HepG2 (cell line): Measurements from ENCODE around the gene PTPDC1. TPM values are rescaled to one million over a fixed set of nuclear protein-coding genes. Genes with fewer than 3 reads are reported as not detected.

ENCODE experiments used
- ATAC-seq: fragments of 200-7000 bp; cut with Tn5 transposase; 3 replicates; pipeline ENCODE4 v1.9.1; 2020; ENCODE audit warnings: mild to moderate bottlenecking, moderate library complexity
- BruUV-seq: library from RNA; stranded (reverse); fragments of 400-500 nt; replicated peaks from 2 replicates; lab custom pipeline; 2021; lab: Mats Ljungman, UMichigan
- CTCF ChIA-PET: fragments of 300-600 bp; formaldehyde crosslinking; extraction: SDS; loops from one replicate; lab custom pipeline; 2021; ENCODE audit warnings: low total read pairs, inconsistent platforms, low intra/inter-chr PET ratio; lab: Yijun Ruan, JAX
- POLR2A ChIA-PET: fragments of 350-600 bp; sonication (Branson Sonifier 250); formaldehyde crosslinking; loops from one replicate; lab custom pipeline; 2020; ENCODE audit warnings: antibody characterized with exemption, inconsistent platforms; lab: Yijun Ruan, JAX
- DNase-seq: peaks from one replicate; pipeline ENCODE4 v3.0.0-alpha.2; 2015; ENCODE audit warnings: low spot score
- FAIRE-seq: peaks from 3 replicates; lab custom pipeline; 2011; peaks lifted over from hg19 to GRCh38; lab: Jason Lieb, UNC
- H2AFZ ChIP-seq: one replicate; pipeline ENCODE4 v1.6.1; 2011; ENCODE audit warnings: low read length, inconsistent platforms
- H3K27ac ChIP-seq: fragments of 300-600 bp; 3 replicates; pipeline ENCODE4 v1.8.0; 2011; ENCODE audit warnings: mixed run types, mild to moderate bottlenecking, mixed read lengths, low read length, inconsistent platforms; ENCODE audit not compliant: insufficient read depth; ENCODE audit errors: extremely low read length
- H3K27me3 ChIP-seq, 2 experiments: fragments of 200-600 bp in 1 of 2; 2 replicates in 1 of 2; 3 replicates in 1 of 2; pipeline versions ENCODE4 v1.6.0 to v1.8.0; 2011; ENCODE audit warnings: low read length in 2 of 2, mild to moderate bottlenecking in 2 of 2, moderate library complexity in 2 of 2, inconsistent platforms in 1 of 2; ENCODE audit not compliant: insufficient read depth in 2 of 2, control insufficient read depth in 1 of 2
- H3K36me3 ChIP-seq, 2 experiments: fragments of 200-600 bp in 1 of 2; replicated peaks in 1 of 2; 2 replicates in 1 of 2; 3 replicates in 1 of 2; pipeline versions ENCODE4 v1.5.1 to v1.8.0; 2011; ENCODE audit warnings: low read length in 2 of 2, inconsistent platforms in 1 of 2; ENCODE audit not compliant: insufficient read depth in 2 of 2, control insufficient read depth in 1 of 2
- H3K4me1 ChIP-seq: 2 replicates; pipeline ENCODE4 v1.5.1; 2012; ENCODE audit warnings: low read length, inconsistent platforms; ENCODE audit not compliant: insufficient read depth
- H3K4me2 ChIP-seq: 2 replicates; pipeline ENCODE4 v1.6.0; 2011; ENCODE audit warnings: low read depth, low read length, inconsistent platforms
- H3K4me3 ChIP-seq, 3 experiments: fragments of 200-600 bp in 1 of 3; sonication (generic), shearing (Covaris generic) in 1 of 3; replicated peaks in 1 of 3; 2 replicates each; pipeline ENCODE4 v1.5.1; 2011 to 2016; ENCODE audit warnings: low read length in 3 of 3, inconsistent platforms in 2 of 3, low read depth in 2 of 3, mild to moderate bottlenecking in 2 of 3, control low read depth in 1 of 3, mixed read lengths in 1 of 3; ENCODE audit not compliant: insufficient read depth in 1 of 3
- H3K79me2 ChIP-seq: one replicate; pipeline ENCODE4 v1.6.1; 2011; ENCODE audit warnings: low read length, inconsistent platforms; ENCODE audit not compliant: insufficient read depth
- H3K9ac ChIP-seq: 2 replicates; pipeline ENCODE4 v1.6.0; 2011; ENCODE audit warnings: mild to moderate bottlenecking, low read depth, low read length, inconsistent platforms; ENCODE audit not compliant: insufficient read depth
- H3K9me3 ChIP-seq: 2 replicates; pipeline ENCODE4 v1.5.1; 2012; ENCODE audit warnings: mild to moderate bottlenecking, low read length
- H4K20me1 ChIP-seq: 2 replicates; pipeline ENCODE4 v1.6.0; 2011; ENCODE audit warnings: inconsistent platforms, mild to moderate bottlenecking, low read length, moderate library complexity; ENCODE audit not compliant: insufficient read depth
- ATF5 ChIP-seq: sonication (generic); formaldehyde crosslinking; IDR thresholded peaks from 2 replicates; pipeline ENCODE4 v1.4.0; 2020; ENCODE audit warnings: mild to moderate bottlenecking, low read depth, missing genetic modification reagents
- DNMT1 ChIP-seq: sonication (generic); formaldehyde crosslinking; IDR thresholded peaks from 2 replicates; pipeline ENCODE4 v1.5.1; 2020; ENCODE audit warnings: mild to moderate bottlenecking, missing genetic modification reagents
- GZF1 ChIP-seq: sonication (generic); formaldehyde crosslinking; IDR thresholded peaks from 2 replicates; pipeline ENCODE4 v1.5.1; 2020; ENCODE audit warnings: mild to moderate bottlenecking, missing genetic modification reagents
- HMG20B ChIP-seq: conservative IDR thresholded peaks from 2 replicates; pipeline ENCODE4 v1.6.1; 2016; ENCODE audit warnings: missing genetic modification reagents, missing compliant biosample characterization
- KDM1A ChIP-seq: IDR thresholded peaks from 2 replicates; pipeline ENCODE4 v1.6.1; 2016; ENCODE audit warnings: missing compliant biosample characterization
- MAFF ChIP-seq: IDR thresholded peaks from 2 replicates; pipeline ENCODE4 v1.6.1; 2011; ENCODE audit warnings: low read depth, low read length, improper control_type of control experiment
- NFKBIZ ChIP-seq: IDR thresholded peaks from 2 replicates; pipeline ENCODE4 v1.6.1; 2018; ENCODE audit warnings: missing genetic modification reagents, missing compliant biosample characterization
- NKX3-1 ChIP-seq: sonication (generic); formaldehyde crosslinking; IDR thresholded peaks from 2 replicates; pipeline ENCODE4 v1.5.0; 2020; ENCODE audit warnings: missing genetic modification reagents
- NR0B2 ChIP-seq: sonication (generic); formaldehyde crosslinking; IDR thresholded peaks from 2 replicates; pipeline ENCODE4 v1.4.0; 2020; ENCODE audit warnings: mild to moderate bottlenecking, missing genetic modification reagents
- NR2F6 ChIP-seq, 2 experiments: IDR thresholded peaks; 2 replicates each; pipeline ENCODE4 v1.6.1; 2016; ENCODE audit warnings: antibody characterized with exemption in 1 of 2, mild to moderate bottlenecking in 1 of 2
- PREB ChIP-seq: sonication (generic); formaldehyde crosslinking; IDR thresholded peaks from 2 replicates; pipeline ENCODE4 v1.4.0; 2020; ENCODE audit warnings: missing genetic modification reagents
- RCOR2 ChIP-seq: IDR thresholded peaks from 2 replicates; pipeline ENCODE4 v1.6.1; 2016; ENCODE audit warnings: missing biosample characterization, missing genetic modification reagents
- SATB2 ChIP-seq: sonication (generic); formaldehyde crosslinking; IDR thresholded peaks from 2 replicates; pipeline ENCODE4 v1.5.0; 2020; ENCODE audit warnings: missing genetic modification reagents
- SNAI1 ChIP-seq: sonication (generic); formaldehyde crosslinking; IDR thresholded peaks from 2 replicates; pipeline ENCODE4 v1.5.0; 2020; ENCODE audit warnings: mild to moderate bottlenecking, missing genetic modification reagents, borderline replicate concordance
- TP53 ChIP-seq: sonication (generic); formaldehyde crosslinking; conservative IDR thresholded peaks from 2 replicates; pipeline ENCODE4 v1.4.0; 2020; ENCODE audit warnings: missing genetic modification reagents
- ZBTB1 ChIP-seq: sonication (generic); formaldehyde crosslinking; IDR thresholded peaks from 2 replicates; pipeline ENCODE4 v1.4.0; 2020; ENCODE audit warnings: missing genetic modification reagents, borderline replicate concordance
- ZNF124 ChIP-seq: sonication (generic); formaldehyde crosslinking; IDR thresholded peaks from 2 replicates; pipeline ENCODE4 v1.4.0; 2020; ENCODE audit warnings: missing genetic modification reagents
- WGBS: methylation state at CpG from one replicate; pipeline ENCODE4 v1.1.6; 2017; ENCODE audit warnings: low lambda C conversion rate; 5-methylcytosine and 5-hydroxymethylcytosine counted together
- in situ Hi-C: cut with HindIII; loops from 2 replicates; pipeline ENCODE4 v1.10.0; 2017; ENCODE audit warnings: low pct_unique_long_range_greater_than_20kb; ENCODE audit not compliant: extremely low pct_ligation_motif_present
- intact Hi-C: fragments of 100-400 bp; cut with micrococcal nuclease; formaldehyde crosslinking; loops from one replicate; pipeline ENCODE4 v1.10.0; 2022; ENCODE audit not compliant: unreplicated experiment
- polyA plus RNA-seq, 8 experiments: library from polyadenylated mRNA; depleted of rRNA in 3 of 8; stranded (reverse) in 7 of 8; unstranded in 1 of 8; fragments of >200 nt; fragmentation: Illumina TruSeq in 4 of 8; extraction: Trizol in 4 of 8; gene quantifications; 2 replicates each; pipeline versions ENCODE4 v1.2.1 to v1.2.3, GENCODE V29; 2011 to 2016; ENCODE audit warnings: low read depth in 4 of 8, missing spikeins in 1 of 8, mixed read lengths in 1 of 8; ENCODE audit not compliant: insufficient read depth in 1 of 8
- total RNA-seq, 5 experiments: library from RNA; depleted of rRNA; stranded (reverse); fragments of >200 nt; fragmentation: Illumina TruSeq; extraction: Trizol; gene quantifications; 2 replicates each; pipeline ENCODE4 v1.2.3, GENCODE V29; 2016; ENCODE audit warnings: low read depth in 1 of 5
- TF ChIP-seq, protein P1 (sequence below): sonication (generic); formaldehyde crosslinking; IDR thresholded peaks from 2 replicates; pipeline ENCODE4 v1.5.1; 2020; ENCODE audit warnings: mild to moderate bottlenecking, missing genetic modification reagents, borderline replicate concordance
- TF ChIP-seq, protein P2 (sequence below): sonication (generic); formaldehyde crosslinking; IDR thresholded peaks from 2 replicates; pipeline ENCODE4 v1.8.1; 2023; ENCODE audit warnings: mild to moderate bottlenecking, moderate library complexity, missing genetic modification reagents

The PTPDC1 gene
- total and polyA plus RNA-seq, 2 of the 13 experiments (the other 11 are each of a cell fraction or from before 2014, with no cell fraction given), result 6.1 to 8.6 TPM

DNA sequence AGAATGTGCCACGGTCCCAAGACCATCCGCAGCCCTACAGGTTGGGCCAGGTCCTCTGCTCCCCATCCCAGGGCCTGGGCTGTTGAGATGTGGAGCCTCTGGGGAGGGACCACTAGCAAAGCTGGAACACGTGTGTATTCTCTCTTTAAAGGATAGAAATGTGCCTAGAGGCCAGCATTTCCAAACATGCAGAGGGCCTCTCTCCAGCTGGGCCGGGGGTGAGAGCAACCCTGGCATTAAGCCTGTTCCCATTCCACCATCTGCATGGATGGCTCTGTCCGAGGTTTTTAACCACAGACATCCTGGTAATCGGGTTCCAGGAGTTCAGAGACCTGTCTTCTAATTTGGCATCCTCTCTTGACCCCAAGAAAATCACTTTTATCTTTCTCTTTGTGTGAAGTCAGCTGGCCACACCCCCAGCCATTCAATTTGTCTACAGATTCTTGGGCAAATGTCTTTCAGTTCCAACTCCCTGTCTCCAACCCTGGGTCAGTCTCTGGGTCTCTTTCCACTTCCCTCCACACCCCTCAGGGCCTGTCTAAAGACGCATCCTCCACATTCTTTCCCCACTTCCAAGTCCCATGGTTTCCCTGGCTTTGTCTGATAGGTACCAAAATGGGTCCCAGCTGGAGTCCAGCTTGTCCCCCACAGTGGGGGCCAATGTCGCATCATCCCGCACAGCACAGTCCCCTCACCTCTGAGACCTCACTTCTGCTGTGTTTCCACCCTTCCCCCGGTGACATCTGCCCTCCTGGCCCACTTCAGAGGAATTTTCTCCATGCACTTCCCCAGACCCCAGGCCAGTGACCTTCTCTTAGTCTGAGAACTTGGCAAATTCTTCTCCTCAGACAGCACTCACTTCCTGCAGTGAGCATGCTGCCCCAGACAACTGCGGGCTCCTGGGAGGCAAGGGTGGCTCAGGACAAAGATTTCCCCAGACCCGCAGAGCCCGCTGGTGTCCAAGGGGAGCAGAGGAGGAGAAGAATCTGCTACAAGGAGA is 56.8 kb downstream of the PTPDC1 start:
- Histone ChIP-seq H3K4me1 (peaks cover 15% of the 10 kb centered on the region; the same call in 1 of the 2 replicates), H4K20me1 (no peaks in the 10 kb centered on the region), H3K4me2 (no peak overlapping the region), H3K36me3 (no peaks in the 10 kb centered on the region), H3K4me3 (no peak overlapping the region), H3K27me3 (no peaks in the 10 kb centered on the region; a peak in 1 of 5 replicates), H3K9ac (no peak overlapping the region), H3K27ac (no peak overlapping the region)
- no TSS peak for BruUV-seq
- ATAC-seq (no peak; the same call in 2 of the 3 replicates), DNase-seq (no peak), FAIRE-seq (no peak)
- CTCF ChIA-PET, result no interaction called here
- in situ Hi-C loops, result no loop called here
- WGBS, result 57% methylated on average over 12 of the region's 13 CpGs
- TF ChIP-seq NFKBIZ (CRISPR knock-in tag) (no peak), RCOR2 (CRISPR knock-in tag) (no peak), ZBTB1 (no peak), TP53 (CRISPR knock-in tag) (no peak), NR0B2 (CRISPR knock-in tag) (no peak), HMG20B (CRISPR knock-in tag) (no peak), SATB2 (no peak), KDM1A (CRISPR knock-in tag) (no peak), SNAI1 (CRISPR knock-in tag) (no peak), NR2F6 (IDR thresholded peaks at IDR 0.05) (no peak), NR2F6 (CRISPR knock-in tag; IDR thresholded peaks at IDR 0.05) (no peak), ZNF124 (CRISPR knock-in tag) (no peak), GZF1 (CRISPR knock-in tag) (no peak), PREB (CRISPR knock-in tag) (no peak), NKX3-1 (CRISPR knock-in tag) (no peak), ATF5 (CRISPR knock-in tag) (no peak), MAFF (no peak), DNMT1 (CRISPR knock-in tag) (no peak)
- TF ChIP-seq, protein P1, sequence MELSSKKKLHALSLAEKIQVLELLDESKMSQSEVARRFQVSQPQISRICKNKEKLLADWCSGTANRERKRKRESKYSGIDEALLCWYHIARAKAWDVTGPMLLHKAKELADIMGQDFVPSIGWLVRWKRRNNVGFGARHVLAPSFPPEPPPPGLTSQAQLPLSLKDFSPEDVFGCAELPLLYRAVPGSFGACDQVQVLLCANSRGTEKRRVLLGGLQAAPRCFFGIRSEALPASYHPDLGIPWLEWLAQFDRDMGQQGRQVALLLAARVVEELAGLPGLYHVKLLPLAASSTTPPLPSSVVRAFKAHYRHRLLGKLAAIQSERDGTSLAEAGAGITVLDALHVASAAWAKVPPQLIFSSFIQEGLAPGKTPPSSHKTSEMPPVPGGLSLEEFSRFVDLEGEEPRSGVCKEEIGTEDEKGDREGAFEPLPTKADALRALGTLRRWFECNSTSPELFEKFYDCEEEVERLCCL (CRISPR knock-in tag), result no peak
- TF ChIP-seq, protein P2, sequence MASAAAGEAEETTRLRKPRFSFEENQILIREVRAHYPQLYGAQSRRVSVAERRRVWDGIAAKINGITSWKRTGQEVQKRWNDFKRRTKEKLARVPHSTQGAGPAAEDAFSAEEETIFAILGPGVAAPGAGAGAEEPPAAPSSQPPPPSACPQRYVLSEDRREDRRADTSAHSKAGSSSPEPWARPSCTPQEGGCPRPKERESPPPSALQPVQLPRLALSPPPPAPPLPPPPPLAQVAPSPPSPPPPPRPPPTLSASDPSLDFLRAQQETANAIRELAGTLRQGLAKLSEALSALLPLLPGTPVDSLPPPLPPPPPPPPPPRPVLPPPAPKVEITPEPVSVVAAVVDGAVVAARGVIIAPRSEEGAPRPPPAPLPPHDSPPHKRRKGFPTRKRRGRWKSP (CRISPR knock-in tag), result no peak
- TF ChIP-seq, all 625 proteins: peak for 0
- Histone ChIP-seq H2AFZ (no peak overlapping the region), H3K9me3 (no peaks in the 10 kb centered on the region), H3K79me2 (no peaks in the 10 kb centered on the region)
- POLR2A ChIA-PET, result no interaction called here
- intact Hi-C loops, result no loop called here
